Left lobe of liver (tissue), 1 donor: ENCODE data around the gene ARSJ. TPM values are rescaled to one million over a fixed set of nuclear protein-coding genes. Genes with fewer than 3 reads are reported as not detected.

Experiments
- total RNA-seq: library from RNA; stranded (reverse); gene quantifications from one replicate; pipeline ENCODE4 v1.2.1, GENCODE V29; 2021
- donor health status: DM: no; HTN: yes; CAD: no.

Gene ARSJ
- total RNA-seq, 1 donor from 2014 or later = 2.2 TPM

Other genes with a start within 250 kb of the ARSJ start
- gene CAMK2D, start 217.9 kb downstream of the ARSJ start, total RNA-seq = 19.3 TPM